Measurements from ENCODE around the gene PSMB8.
"Not testable (repeated sequence)": the region's sequence is repeated elsewhere in the genome, so short reads cannot be mapped to it uniquely, and the experiment has no call there.

Gene PSMB8

DNA sequence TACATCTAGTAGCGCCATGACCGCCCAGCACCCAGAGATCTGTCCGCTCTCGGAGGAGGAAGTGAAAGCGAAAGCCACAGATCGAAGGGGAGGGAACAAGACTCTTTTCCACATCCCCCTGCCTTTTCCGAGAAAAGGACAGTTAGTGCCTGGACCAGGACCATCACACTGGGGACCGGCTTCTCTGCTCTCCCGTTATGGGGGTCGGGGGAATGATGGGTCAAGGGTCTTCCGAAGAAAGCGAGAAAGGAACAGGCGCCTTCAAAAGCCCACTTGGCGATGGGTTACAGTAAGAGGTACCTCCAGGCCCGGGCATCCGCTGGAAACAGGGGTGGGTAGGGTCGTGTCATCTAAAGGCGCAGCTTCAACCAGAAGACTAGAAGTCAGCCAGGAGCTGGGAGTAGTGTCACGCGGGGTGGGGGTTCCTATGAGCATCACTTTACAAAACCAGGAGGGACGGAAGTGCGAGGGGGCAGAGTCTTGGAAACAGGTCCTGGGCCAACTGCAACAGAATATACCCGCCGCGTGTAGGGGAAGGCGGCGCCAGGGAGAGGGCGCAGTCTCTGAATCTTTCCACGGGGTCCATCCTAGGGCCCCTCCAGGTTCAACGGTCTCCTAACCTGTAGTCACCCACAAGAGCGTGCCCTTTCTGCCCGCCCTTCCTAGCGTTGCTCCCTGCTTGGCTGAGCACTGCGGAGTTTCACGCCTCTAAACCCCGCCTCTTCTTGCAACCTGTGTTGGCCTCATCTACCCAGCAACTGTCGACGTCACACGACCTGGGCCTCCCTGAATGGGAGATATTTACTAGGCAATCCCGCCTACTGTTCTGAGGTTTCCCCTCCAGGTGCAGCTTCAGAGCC is at the start of gene PSMB8:
Gene PSMB8 (minus strand): TSS at position 69 of the 860 bp plus-strand sequence. CDS start 51 bp downstream, at position 18.
- peak; percentile 67 for DNase-seq

DNA sequence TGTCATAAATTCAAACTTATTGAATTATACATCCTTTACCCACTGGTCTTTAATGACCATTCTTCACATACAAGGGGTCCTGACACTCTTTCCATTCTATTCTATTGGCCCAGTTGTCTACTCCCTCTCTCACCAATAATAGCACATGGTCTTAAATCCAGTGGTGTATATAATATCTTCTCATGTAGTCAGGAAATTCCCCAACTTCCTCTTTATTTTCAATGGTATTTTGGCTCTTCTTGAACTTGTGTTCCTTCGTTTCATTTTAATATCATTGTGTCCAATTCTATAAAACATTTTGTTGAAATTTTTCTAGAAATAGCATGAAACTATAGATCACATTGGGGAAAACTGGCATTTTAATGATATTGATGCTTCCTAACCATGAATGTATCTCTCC is 47.0 kb upstream of the PSMB8 start:
- DNase-seq, result no peak

- no peak for DNase-seq
Observed at GRCh38 chr6:32889533-32889932, 45.7 kb upstream of the PSMB8 start.

DNA sequence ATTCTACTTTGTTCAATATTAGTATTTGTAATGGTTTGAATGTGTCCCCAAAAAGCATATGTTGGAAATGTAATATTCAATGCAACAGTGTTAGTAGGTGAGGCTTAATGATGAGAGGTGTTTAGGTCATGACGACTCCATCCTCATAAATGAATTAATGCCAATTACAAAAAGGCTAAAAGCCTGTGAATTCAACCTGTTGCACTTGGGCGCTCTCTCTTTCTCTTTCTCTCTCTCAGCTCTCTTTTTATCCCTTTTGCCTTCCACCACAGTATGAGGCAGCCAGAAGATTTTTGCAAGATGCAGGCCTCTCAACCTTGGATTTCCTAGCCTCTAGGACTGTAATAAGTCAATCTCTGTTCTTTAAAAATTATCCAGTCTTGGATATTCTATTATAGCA is 44.7 kb upstream of the PSMB8 start:
- no peak for DNase-seq

DNA sequence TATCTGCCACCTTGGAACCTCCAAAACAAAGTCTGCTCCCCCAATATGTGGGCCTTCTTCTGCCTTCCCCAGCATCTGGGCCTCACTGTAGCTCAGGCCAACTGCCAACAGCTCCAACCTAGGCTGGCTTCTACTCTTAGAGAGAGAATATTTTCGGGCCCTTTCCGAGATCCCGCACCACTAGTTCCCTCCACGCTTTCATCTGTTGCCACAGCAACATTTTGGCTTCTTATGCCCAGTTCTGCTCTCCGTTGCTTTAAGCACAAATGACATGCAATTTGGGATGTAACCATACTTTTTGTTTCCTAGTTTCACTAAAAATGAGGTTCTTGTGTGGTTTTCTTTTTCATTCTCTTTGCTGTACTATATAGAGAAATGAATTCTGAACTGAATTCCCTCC is 43.8 kb upstream of the PSMB8 start:
- no peak for DNase-seq

GRCh38 chr6:32886681-32887383 is 43.0 kb upstream of the PSMB8 start:
- DNase-seq, result no peak

- DNase-seq, result no peak
Observed at GRCh38 chr6:32885698-32886286, 41.9 kb upstream of the PSMB8 start.

DNA sequence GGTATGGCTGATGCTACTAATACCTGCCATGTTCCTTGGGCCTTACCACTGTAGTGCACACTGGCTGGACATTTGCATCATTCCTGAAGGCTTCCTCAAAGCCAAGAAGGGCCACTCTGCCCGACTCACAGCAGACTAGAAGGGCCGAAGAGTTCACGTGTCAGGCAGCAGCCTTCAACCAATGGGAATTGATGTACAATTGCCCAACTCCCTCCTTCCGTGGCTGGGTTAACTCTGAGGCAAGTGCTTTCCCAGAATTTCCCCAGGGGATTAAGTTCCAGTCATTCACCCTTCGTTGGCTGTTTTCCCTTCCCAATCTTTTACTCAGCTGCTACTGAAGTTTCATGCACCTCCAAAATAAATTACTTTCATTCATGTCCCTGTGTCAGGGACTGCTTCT is 39.9 kb upstream of the PSMB8 start:
- DNase-seq, result no peak

DNA sequence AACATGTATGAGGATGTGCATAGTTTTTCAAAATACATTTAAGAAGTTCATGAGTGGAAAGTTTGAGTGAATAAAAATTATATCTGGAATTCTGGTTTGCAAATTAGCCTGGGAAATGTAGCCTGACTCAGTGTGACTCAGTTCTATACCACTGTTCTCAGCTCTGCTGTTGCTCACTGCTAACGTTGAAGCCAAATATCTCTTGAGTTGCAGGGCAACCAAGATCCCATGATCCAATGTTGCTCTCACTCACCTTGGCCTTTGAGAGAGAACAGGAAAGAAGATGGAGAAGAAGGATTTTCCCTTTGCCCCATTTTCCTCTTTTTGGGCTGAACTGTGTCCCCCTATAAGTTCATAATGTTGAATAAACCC is 39.0 kb upstream of the PSMB8 start:
- no peak for DNase-seq

DNA sequence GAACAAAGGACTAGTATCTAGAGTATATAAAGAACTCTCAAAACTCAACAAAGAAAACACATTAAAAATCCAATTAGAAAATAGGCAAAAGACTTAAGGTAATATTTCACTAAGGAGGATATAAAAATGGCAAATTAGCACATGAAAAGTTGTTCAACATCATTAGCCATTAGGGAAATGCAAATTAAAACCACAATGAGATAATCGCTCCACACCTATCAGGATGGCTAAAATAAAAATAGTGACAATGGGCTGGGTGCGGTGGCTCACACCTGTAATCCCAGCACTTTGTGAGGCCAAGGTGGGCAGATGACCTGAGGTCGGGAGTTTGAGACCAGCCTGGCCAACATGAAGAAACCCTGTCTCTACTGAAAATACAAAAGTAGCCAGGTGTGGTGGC is 37.1 kb upstream of the PSMB8 start:
- DNase-seq, result not testable (repeated sequence)

DNA sequence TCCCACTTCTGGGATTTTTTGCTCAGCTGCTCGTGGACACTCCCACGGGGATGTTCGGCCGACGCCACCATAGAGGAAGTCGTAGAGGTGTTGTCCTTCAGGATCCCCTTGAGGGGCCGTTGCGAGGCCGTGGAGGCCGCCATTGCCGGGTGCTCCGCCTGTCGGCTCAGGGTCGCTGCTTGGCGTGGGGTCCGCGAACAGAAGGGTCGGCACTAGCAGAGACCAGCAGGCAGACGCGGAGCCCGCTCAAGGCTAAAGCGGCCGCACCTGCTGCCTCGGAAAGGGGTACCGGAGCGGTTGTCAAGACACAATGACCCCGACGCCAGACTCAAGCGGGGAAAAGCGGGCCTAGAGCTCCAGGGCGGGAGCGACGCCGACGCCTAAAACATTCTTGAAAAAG is 35.8 kb upstream of the PSMB8 start:
- DNase-seq, result no peak

GRCh38 chr6:32876603-32877002 is 32.8 kb upstream of the PSMB8 start:
- DNase-seq, result no peak

DNA sequence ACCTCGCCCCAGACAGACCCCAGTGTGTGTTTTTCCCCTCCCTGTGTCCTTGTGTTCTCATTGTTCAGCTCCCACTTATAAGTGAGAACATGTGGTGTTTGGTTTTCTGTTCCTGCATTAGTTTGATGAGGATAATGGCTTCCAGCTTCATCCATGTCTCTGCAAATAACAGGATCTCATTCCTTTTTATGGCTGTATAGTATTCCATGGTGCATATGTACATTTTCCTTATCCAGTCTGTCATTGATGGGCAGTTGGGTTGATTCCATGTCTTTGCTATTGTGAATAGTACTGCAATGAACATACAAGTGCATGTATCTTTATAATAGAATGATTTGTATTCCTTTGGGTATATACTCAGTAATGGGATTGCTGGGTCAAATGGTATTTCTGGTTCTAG is 30.1 kb upstream of the PSMB8 start:
- DNase-seq, result not testable (repeated sequence)

- peak; percentile 39 for DNase-seq
Observed at GRCh38 chr6:32868257-32868788, 24.5 kb upstream of the PSMB8 start.

- no peak for DNase-seq
Observed at GRCh38 chr6:32867554-32868256, 23.9 kb upstream of the PSMB8 start.

DNA sequence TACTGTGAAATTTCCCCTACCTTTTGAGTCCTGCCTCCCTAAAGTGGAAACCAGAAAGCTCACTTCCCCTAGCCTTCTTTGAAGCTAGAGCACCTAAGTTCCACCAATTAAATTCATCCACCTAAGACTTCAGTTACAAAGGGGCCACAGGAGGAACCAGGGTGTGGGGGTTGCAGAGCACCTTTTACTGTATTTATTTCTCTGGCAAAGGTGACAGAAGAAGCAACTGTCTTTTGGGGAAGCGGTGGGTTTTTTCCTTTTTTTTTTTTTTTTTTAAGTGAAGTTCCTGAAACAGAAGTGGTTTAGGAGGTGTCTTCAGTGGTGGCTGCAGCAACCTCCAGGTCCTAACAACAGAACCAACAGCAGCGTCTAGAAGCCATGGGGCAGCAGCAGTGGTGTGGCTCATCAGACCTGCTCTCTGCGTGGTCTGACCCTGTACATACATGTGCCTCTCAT is 23.2 kb upstream of the PSMB8 start:
- DNase-seq, result no peak

GRCh38 chr6:32865724-32866443 is 22.0 kb upstream of the PSMB8 start:
- DNase-seq, result no peak

- no peak for DNase-seq
Observed at GRCh38 chr6:32862725-32863124, 18.9 kb upstream of the PSMB8 start.

- no peak for DNase-seq
Observed at GRCh38 chr6:32860674-32861073, 16.8 kb upstream of the PSMB8 start.

GRCh38 chr6:32858194-32858593 is 14.3 kb upstream of the PSMB8 start:
- no peak for DNase-seq

DNA sequence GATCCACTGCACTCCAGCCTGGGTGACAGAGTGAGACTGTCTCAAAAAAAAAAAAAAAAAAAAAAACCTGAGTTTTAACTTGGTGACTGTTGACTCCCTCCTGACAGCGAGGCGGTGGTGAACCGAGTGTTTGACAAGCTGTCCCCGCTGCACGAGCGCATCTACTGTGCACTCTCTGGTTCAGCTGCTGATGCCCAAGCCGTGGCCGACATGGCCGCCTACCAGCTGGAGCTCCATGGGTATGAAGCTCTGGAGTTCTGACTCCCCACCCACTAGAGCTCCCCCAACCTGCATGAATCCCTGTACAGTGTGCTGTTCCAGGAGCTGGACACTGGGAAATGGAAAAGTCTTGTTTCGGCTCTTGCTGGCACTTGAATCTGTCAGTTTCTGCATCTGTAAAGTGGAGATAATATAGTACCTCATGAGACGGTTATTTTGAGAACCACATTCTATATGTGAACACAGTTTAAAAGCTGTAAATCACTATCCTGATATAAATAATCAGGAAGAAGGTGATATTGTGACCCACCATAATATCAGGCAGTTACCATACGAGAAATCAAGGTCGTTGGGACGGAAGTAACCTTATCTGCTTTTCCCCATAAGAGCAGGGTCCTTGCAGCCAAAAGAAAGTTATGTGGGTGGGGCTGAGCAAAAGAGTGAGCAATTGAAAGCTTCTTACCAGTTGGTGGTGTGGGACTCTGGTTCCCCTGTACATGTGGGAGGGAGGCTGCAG is 13.5 kb upstream of the PSMB8 start:
- DNase-seq, result no peak

Measured in T1000 (cell line).